Prostate gland (tissue), 2 donors: Measurements from ENCODE around the gene STK10. TPM values are rescaled to one million over a fixed set of nuclear protein-coding genes. Genes with fewer than 3 reads are reported as not detected.

Source experiments
- DNase-seq: peaks from one replicate; pipeline ENCODE4 v3.0.0-alpha.2; 2019; ENCODE audit warnings: low spot score
- H3K27ac ChIP-seq, 2 donors: fragments of 200-600 bp; sonication (generic); 2 replicates each; pipeline ENCODE4 v1.5.1; 2017 to 2019
- H3K27me3 ChIP-seq: fragments of 200-600 bp; sonication (generic); replicated peaks from 2 replicates; pipeline ENCODE4 v1.5.1; 2019; ENCODE audit not compliant: insufficient read depth
- H3K36me3 ChIP-seq, 2 donors: fragments of 200-600 bp; sonication (generic); 1 replicate in 1 of 2; 2 replicates in 1 of 2; pipeline versions ENCODE4 v1.5.1 to v1.8.1; 2017 to 2019
- H3K4me1 ChIP-seq: fragments of 200-600 bp; sonication (generic); replicated peaks from 2 replicates; pipeline ENCODE4 v1.5.1; 2019
- H3K4me3 ChIP-seq, 2 donors: fragments of 200-600 bp; sonication (generic); 2 replicates each; pipeline ENCODE4 v1.5.1; 2017 to 2019
- H3K9me3 ChIP-seq: fragments of 200-600 bp; sonication (generic); 2 replicates; pipeline ENCODE4 v1.5.1; 2017
- POLR2A ChIP-seq: fragments of 450-650 bp; IDR thresholded peaks from one replicate; pipeline ENCODE4 v1.6.1; 2016; ENCODE audit warnings: antibody characterized with exemption, mild to moderate bottlenecking
- POLR2AphosphoS5 ChIP-seq: sonication (generic); formaldehyde crosslinking; IDR thresholded peaks from one replicate; pipeline ENCODE4 v1.6.1; 2017; ENCODE audit warnings: antibody characterized with exemption
- WGBS: methylation state at CpG from one replicate; pipeline ENCODE4 v1.1.5; 2018; 5-methylcytosine and 5-hydroxymethylcytosine counted together
- intact Hi-C: fragments of 100-400 bp; cut with DNase I; formaldehyde crosslinking; loops from one replicate; pipeline ENCODE4 v1.14.2; 2022
- total RNA-seq, 2 donors: library from RNA; depleted of rRNA; stranded (reverse); fragments of >200 nt; gene quantifications; one replicate each; pipeline ENCODE4 v1.1.0, GENCODE V29; 2016
- TF ChIP-seq, protein P1 (sequence below), 4 experiments: fragments of 200-600 bp in 2 of 4; fragments of 450-650 bp in 2 of 4; sonication (generic) in 2 of 4; IDR thresholded peaks; 1 replicate in 3 of 4; 2 replicates in 1 of 4; pipeline ENCODE4 v1.5.1; 2016 to 2019; ENCODE audit warnings: antibody characterized with exemption in 4 of 4, mild to moderate bottlenecking in 2 of 4, moderate library complexity in 2 of 4

The STK10 gene
- total RNA-seq, 2 donors from 2014 or later, result 4.6 to 73.3 TPM

GRCh38 chr5:172127581-172127980 lies 60.4 kb downstream of the STK10 start:
- intact Hi-C loops, result no loop called here
- no peaks in the 10 kb centered on the region for H3K4me1 ChIP-seq
- H3K27me3 ChIP-seq, result no peaks in the 10 kb centered on the region
- no peak overlapping the region for H3K4me3 ChIP-seq
- 94% methylated on average over 5 of the region's 5 CpGs for WGBS
- no peak for DNase-seq
- no peaks in the 10 kb centered on the region for H3K9me3 ChIP-seq
- TF ChIP-seq, protein P1, sequence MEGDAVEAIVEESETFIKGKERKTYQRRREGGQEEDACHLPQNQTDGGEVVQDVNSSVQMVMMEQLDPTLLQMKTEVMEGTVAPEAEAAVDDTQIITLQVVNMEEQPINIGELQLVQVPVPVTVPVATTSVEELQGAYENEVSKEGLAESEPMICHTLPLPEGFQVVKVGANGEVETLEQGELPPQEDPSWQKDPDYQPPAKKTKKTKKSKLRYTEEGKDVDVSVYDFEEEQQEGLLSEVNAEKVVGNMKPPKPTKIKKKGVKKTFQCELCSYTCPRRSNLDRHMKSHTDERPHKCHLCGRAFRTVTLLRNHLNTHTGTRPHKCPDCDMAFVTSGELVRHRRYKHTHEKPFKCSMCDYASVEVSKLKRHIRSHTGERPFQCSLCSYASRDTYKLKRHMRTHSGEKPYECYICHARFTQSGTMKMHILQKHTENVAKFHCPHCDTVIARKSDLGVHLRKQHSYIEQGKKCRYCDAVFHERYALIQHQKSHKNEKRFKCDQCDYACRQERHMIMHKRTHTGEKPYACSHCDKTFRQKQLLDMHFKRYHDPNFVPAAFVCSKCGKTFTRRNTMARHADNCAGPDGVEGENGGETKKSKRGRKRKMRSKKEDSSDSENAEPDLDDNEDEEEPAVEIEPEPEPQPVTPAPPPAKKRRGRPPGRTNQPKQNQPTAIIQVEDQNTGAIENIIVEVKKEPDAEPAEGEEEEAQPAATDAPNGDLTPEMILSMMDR (IDR thresholded peaks at IDR 0.05), result no peak
- TF ChIP-seq POLR2A (no peak), POLR2AphosphoS5 (no peak)
- no peaks in the 10 kb centered on the region for H3K36me3 ChIP-seq
- no peak overlapping the region for H3K27ac ChIP-seq

DNA sequence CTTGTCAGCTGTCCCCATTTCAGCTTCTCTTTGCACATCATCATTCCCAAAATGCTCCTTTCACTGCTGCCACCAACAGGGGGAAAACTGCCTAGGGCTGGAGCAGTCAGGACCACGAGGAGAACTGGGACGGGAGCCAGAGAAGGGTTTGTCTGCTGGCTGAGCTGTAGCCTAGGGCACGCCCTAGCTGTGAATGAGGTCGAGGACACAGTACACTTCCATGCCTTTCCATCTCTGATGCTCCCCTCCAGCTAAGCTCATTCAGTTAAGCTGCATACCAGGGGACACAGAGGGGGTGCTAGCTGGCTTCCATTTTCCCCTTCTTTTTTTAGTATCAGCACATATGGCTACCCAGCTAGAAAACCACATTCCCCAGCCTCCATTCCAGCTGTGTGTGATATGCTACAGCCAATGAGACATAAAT lies 64.7 kb downstream of the STK10 start:
- Histone ChIP-seq H3K27ac (no peak overlapping the region), H3K36me3 (no peaks in the 10 kb centered on the region), H3K4me1 (no peaks in the 10 kb centered on the region), H3K9me3 (no peaks in the 10 kb centered on the region), H3K27me3 (no peaks in the 10 kb centered on the region), H3K4me3 (no peak overlapping the region)
- no peak for DNase-seq
- TF ChIP-seq POLR2A (no peak), POLR2AphosphoS5 (no peak)
- TF ChIP-seq, protein P1 (IDR thresholded peaks at IDR 0.05), result no peak
- intact Hi-C loops, result no loop called here
- WGBS, result 29% methylated on average over 4 of the region's 4 CpGs

DNA sequence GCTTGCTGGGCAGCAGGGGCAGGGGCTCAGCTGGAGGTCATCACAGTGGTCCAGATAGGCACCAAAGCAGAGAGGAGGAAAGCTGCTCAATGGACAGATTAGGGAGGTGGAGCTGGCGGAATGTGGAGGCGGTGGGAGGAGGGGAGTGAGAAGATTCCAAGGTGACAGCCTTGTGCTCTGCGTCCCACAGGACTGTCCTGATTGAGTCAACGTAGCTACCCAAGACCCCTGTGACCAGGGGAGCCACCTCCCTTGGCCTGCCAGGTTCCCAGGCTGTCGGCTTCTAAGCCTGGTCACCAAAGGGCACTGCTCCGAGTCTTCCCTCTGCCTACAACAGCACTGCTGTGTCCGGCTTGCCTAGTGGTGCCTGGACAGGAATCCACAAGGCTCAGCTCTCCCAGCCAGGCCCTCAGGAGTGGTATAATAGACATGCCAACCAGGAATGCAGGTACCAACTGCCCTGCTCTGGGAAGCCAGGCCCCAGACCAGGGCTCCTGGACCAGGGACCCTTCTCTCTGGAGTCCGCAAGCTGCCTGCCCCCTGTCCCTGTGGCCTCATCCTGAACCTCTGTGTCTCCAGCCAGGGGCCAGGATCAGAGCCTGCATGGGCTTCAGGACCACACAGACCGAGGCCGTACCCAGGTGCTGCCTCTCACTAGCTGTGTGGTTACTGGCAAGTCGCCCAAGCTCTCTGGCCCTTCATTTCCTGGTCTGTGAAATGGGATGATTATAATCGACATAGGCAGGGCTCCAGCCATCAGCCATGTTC lies 67.9 kb downstream of the STK10 start:
- TF ChIP-seq, protein P1 (IDR thresholded peaks at IDR 0.05), result no peak
- TF ChIP-seq POLR2AphosphoS5, result no peak
- no peak for TF ChIP-seq POLR2A
- 89% methylated on average over 12 of the region's 12 CpGs for WGBS
- H3K27me3 ChIP-seq, result no peaks in the 10 kb centered on the region
- H3K4me3 ChIP-seq, result no peak overlapping the region
- DNase-seq, result no peak
- intact Hi-C loops, result no loop called here
- no peaks in the 10 kb centered on the region for H3K9me3 ChIP-seq
- H3K36me3 ChIP-seq, result no peaks in the 10 kb centered on the region
- H3K27ac ChIP-seq, result no peak overlapping the region
- H3K4me1 ChIP-seq, result no peaks in the 10 kb centered on the region

- no peak for TF ChIP-seq POLR2AphosphoS5
- TF ChIP-seq, protein P1 (IDR thresholded peaks at IDR 0.05), result no peak
- no peak for TF ChIP-seq POLR2A
- no peak for DNase-seq
- intact Hi-C loops, result no loop called here
These were observed 69.1 kb downstream of the STK10 start for GRCh38 chr5:172118891-172119290.

More at GRCh38 chr5:172118891-172119290, 69.1 kb downstream of the STK10 start:
- no peak overlapping the region for H3K27ac ChIP-seq
- no peaks in the 10 kb centered on the region for H3K4me1 ChIP-seq
- WGBS, result 80% methylated on average over 11 of the region's 11 CpGs
- no peaks in the 10 kb centered on the region for H3K36me3 ChIP-seq
- no peaks in the 10 kb centered on the region for H3K9me3 ChIP-seq
- no peaks in the 10 kb centered on the region for H3K27me3 ChIP-seq
- no peak overlapping the region for H3K4me3 ChIP-seq
